Amniotic epithelial cell (primary cell): ENCODE data around the gene CDH1.
"Not testable (repeated sequence)": the region's sequence is repeated elsewhere in the genome, so short reads cannot be mapped to it uniquely, and the experiment has no call there.

ENCODE experiments used
- DNase-seq: peaks from one replicate; pipeline ENCODE4 v3.0.0-alpha.2; 2010; ENCODE audit warnings: low read depth

Gene CDH1

DNA sequence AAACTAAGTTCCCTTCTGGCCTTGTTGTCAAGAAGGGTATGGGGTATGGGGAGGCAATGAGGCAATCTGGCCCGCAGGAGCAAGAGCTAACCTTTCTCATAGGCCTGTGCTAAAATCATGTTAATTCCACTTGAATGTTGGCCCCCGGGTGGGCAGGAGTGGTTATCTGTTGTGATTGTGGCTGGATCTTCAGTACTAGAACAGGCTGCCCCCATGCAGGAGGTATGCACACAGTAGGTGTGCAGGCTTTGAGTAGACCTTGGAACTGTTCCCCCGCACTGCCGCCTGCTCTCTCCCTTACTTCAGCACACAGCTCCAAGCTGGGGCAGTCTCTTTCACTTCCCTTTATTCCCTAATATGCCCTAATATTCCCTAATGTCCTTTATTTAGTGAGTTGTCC is 53.9 kb downstream of the CDH1 start:
- DNase-seq = no peak

DNA sequence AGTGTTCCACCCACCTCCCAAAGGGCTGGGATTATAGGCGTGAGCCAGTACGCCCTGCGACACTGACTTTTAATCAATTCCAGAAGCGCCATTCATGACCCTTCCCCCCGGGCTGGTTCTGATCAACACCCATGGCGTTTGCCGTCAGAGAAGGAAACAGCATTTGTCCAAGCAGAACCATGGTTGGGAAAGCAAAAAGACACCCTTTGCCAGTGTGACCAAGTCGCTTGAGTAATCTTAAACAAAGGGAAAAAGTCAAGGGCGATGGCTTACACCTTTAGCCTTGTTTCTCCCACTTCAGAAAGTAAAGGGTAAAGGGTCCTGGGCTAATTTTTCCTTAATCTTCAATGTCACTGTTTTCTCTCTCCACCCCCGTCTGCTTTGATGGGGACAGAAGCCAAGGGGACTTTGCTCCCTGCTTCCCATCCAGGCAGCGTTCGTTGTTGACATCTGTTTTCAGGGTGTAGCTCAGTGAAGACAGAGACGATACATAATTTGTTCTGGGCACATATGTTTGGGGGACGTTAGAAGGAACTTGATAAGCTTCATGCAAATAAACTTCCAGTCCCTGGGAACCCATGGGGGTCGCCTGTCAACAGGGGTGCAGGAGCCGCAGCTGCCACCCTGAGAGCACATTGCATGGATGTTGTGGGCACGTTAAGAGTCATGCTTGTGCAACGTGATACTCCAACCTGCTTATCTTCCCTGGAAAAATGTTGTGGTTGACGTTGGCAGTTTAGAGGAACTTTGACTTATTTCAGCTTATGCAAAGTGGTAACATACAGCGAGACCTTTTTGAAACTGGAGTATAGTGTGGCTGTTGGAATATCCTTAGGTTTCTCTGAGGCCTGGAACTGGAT is 55.6 kb downstream of the CDH1 start:
- peak; percentile 97 for DNase-seq

DNA sequence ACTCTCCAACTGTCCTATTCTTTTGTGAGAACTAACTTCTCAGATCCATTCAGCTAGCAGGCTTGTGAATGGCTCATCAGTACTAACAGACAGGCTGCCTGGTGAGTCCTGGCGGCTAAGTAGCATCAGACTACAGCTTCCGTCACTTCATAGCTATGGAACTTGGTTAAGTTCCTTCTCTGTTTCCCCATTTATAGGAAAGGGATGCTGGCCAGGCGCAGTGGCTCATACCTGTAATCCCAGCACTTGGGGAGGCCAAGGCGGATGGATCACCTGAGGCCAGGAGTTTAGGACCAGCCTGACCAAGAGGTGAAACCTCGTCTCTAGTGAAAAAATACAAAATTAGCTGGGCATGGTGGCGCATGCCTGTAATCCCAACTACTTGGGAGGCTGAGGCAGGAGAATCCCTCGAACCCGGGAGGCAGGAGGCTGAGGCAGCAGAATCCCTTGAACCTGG is 56.3 kb downstream of the CDH1 start:
- peak; percentile 78 for DNase-seq

DNA sequence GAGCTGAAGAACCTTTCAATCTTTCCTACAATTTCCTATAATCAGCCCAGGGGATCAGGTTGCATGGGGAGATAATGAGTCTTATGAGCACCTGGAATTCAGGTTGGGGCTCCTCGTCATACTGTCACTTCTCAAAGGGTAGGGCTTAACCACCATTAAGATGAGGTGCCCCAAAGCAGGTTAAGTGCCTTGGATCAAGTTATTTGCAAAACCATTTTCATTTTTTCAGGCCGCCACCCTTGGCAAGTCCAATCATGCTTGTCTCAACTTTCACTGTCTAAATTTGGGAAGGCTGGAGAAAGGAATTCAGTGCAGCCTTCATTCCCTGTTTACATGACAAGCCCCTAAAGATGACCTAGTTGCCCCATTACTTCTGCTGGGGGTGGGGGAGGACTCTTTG is 61.3 kb downstream of the CDH1 start:
- no peak for DNase-seq

DNA sequence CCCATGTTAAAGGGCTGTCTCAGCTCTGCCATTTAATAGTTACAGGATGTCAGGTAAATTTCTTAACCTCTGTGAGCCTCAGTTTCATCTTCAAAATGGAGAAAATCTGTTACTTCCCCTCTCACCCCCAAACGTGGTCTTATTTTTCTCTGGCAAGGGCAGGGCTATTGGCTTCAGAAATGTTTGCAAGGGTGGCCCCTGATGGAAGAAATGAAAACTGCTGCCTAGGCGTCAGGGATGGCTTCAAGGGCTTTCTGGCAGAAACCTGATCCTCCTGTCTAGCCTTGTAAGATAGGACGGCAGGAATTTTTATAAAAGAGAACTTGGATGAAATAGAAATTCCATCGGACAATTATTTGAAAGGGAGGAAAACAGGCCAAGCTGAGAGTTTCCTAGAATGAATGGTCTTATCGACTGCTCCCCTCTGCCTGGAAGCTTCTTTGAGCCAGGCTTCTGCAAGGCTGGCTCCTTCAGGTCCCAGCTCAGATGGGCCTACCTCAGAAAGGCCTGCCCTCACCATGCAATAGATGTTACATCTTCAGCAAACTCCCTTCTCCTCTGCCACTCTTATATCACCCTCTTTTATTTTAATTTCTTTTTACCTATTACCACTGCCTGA is 63.3 kb downstream of the CDH1 start:
- DNase-seq = peak; percentile 87

DNA sequence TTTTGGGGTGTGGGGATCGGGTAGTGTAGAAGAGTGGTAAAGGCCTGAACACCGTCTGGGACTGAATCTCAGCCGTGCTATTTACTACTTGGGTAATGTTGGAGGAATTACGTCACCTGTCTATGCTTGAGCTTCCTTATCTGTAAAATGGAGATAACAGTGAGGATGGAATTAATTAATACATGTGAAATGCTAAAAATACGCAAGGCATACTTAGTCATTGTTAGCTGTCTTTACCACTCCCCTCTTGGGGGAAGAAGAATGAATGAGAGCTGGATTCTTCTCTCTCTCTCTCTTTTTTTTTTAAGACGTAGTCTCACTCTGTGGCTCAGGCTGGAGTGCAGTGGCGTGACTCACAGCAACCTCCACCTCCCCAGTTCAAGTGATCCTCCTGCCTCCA is 65.1 kb downstream of the CDH1 start:
- peak; percentile 99 for DNase-seq

DNA sequence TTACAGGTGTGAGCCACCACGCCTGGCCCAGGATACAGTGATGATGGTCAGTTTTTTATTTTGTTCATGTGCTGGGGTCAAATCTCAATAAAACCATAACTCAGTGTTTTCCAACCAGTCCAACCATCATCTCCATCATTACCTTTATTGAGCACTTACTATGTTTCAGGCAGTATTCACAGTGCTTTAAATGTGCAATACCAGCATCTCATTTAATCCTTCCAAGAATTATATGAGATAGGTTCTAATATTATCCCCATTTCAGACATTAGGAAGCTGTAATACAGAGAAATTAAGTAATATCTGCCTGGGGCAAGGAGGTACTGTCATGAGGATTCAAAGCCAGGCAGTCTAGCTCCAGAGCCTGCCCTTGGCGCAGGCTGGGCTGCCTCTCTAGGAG is 69.3 kb downstream of the CDH1 start:
- no peak for DNase-seq

DNA sequence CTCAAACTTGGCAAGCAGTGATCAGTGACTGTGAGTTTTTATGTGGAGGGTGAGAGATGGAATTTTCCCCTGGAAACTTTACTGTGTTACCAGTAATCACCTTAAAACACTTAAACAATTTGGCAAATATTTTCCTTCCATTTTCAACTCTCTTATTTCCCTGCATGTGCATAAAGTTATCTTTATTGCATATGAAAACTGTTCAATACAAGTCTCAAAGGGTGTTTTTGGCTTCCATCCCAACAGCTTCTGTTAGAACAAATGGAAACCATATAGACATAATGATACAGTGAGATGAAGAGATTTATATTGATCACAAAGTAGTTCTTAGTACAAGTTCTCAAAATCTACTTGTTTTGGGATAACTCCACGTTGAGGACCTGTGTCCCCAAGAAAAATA is 69.9 kb downstream of the CDH1 start:
- DNase-seq = no peak

DNA sequence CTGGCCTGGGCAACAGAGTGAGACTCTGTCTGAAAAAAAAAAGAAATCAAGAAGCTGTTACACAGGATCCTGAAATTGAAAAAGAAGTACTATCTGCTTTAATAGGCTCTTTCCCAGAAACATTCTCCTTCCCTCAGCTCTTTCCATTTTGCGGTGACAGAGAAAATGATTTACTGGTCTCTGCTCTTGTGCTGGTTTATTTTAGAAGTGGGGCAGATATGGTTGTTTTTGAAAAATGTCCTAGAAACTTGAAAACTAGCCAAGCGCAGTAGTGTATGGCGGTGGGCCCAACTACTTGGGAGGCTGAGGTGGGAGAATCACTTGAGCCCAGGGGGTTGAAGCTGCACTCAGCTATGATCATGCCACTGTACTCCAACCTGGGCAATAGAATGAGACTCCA is 77.4 kb downstream of the CDH1 start:
- no peak for DNase-seq

DNA sequence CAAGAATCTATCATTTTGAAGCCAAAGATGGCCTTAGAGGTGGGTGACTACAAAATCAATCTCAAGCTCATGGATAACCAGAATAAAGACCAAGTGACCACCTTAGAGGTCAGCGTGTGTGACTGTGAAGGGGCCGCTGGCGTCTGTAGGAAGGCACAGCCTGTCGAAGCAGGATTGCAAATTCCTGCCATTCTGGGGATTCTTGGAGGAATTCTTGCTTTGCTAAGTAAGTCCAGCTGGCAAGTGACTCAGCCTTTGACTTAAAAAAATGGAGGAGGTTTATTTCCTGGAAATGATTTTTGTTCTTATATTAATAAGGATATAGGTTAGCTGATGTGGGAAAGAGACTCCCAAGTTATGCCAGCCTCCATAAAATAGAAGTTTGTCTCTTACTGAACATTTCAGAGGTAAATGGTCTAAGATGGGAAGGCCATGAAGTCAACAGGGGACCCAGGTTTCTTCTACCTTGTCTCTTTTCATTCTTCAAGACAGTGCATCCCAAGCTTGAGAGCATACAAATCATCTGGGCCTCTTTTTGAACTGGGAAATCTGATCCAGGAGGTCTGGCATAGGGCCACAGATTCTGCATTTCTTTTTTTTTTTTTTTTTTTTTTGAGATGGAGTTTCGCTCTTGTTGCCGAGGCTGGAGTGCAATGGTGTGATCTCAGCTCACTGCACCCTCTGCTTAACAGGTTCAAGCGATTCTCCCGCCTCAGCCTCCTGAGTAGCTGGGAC is 86.5 kb downstream of the CDH1 start:
- DNase-seq = peak; percentile 85

DNA sequence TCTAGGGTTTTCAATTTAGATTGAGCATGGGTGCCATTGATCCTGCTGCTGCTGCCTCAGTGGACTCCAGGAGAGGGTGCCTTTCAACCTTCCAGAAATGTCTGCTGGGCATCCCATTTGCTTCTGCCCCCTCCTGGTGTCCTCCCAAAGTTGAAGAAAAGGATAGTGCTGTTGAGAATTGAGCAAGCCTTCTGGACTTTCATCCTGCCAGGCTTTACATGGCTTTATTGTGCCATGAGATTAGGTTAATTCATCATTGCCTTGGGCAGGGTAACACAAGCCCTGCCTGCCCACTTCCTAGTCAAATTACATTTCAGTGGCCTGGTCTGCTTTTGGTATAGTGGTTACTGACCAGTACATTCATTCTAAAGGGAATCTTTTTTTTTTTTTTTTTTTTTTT is 88.3 kb downstream of the CDH1 start:
- peak; percentile 41 for DNase-seq

DNA sequence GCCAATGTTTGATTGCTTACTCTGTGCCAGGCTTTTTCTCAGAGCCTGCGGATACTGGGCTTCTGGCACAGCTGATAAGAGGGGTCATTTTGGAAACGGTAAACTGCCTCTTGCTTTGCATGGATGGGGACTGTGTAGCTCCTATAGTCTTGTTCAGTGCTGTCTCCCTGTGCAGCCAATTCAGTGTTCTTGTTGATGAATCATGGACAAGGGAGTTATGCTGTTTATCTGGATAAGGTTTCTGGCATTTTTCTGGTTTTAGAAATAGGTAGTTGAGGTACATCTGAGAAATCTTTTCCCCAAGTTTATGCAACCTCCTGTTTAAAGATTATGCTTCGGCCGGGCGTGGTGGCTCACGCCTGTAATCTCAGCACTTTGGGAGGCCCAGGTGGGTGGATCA is 89.6 kb downstream of the CDH1 start:
- peak; percentile 67 for DNase-seq

DNA sequence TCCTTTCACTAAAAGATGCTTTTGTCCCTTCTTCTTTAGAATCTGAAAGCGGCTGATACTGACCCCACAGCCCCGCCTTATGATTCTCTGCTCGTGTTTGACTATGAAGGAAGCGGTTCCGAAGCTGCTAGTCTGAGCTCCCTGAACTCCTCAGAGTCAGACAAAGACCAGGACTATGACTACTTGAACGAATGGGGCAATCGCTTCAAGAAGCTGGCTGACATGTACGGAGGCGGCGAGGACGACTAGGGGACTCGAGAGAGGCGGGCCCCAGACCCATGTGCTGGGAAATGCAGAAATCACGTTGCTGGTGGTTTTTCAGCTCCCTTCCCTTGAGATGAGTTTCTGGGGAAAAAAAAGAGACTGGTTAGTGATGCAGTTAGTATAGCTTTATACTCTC is 96.2 kb downstream of the CDH1 start:
- no peak for DNase-seq

DNA sequence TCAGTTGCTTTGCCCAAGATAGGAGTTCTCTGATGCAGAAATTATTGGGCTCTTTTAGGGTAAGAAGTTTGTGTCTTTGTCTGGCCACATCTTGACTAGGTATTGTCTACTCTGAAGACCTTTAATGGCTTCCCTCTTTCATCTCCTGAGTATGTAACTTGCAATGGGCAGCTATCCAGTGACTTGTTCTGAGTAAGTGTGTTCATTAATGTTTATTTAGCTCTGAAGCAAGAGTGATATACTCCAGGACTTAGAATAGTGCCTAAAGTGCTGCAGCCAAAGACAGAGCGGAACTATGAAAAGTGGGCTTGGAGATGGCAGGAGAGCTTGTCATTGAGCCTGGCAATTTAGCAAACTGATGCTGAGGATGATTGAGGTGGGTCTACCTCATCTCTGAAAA is 97.5 kb downstream of the CDH1 start:
- no peak for DNase-seq

DNA sequence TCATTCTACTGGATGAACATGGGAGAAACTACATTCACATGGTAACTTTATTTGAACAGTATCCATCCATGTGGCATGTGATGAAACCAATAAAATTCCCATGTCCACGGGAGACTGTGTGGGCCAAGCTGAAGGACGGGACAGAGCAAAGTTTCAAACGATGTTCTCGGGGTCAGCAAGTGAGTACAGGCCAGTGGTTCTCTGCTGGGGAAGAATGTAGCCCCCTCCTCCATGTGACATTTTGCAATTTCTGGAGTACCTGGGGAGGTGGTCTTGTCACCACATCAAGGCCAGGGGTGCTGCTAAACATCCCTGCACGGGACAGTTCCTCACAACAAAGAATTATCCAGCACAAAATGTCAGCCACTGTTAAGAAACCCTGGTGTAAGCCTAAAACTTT is 98.9 kb downstream of the CDH1 start:
- no peak for DNase-seq

DNA sequence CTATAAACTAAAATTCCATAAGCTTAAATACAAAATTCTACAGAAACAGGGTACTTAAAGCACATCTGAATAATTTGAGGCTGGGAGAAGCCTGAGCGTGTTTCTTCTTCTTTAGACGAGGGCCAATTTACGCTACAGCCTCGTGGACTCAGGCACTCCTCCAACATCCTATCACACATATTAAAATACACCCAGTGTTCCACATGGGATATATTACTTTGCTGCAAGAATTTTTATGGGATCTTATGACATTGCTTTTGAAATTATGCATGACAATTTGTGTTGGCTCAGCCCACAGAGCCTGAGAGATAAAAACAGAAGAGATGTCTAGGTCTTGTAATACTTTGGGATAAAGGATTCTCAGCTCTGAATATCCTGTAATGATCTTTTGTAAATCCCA is 102.7 kb downstream of the CDH1 start:
- DNase-seq = no peak

DNA sequence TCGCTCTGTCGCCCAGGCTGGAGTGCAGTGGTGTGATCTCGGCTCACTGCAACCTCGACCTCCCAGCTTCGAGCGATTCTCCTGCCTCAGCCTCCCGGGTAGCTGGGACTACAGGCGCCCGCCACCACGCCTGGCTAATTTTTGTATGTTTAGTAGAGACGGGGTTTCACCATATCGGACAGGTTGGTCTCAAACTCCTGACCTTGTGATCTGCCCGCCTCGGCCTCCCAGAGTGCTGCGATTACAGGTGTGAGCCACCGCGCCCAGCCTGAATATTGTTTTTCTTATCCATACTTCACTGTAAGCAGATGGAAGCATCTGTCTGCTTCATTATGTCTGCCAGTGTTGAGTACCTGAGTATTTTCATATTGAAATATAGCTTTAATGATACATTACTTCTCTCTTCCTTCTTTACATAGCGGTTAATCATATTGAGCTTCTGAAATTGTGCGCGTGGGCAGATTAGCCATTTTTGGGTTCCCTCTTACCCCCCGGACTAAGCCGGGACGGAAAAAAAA is 105.9 kb downstream of the CDH1 start:
- not testable (repeated sequence) for DNase-seq

DNA sequence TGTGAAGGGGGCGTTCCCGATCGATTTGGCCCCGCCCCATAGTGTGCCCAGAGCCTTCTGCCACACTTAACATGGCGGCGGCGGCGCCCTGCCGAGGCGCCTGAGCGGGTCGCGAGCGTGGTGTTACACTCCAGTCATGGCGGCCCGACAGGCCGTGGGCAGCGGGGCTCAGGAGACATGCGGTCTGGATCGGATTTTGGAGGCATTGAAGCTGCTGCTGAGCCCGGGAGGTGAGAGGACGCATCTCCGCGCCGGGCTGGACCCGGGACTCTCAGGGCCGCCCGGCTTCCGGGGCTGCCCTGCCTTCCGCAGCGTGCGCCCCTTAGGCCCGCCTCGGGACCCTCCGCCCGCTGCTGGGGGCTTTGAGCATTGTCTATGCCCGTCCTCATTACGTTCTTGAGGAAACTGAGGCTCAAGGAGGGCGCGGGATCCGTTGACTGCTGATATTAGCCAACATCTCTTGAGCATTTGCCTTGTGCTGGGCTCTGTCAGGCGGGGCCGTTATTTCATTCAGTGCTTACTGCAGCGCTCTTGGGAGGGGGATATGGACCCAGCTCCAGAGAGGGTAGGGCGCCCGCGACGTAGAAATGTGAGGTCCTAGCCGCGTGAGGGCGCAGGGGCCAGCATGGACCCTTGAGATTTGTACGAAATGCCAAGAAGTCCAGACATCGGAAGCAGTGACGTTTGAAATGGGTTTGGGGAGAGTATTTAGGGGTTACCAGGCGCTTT is 106.6 kb downstream of the CDH1 start, which contains the start of gene TANGO6:
TSS of gene TANGO6 (plus strand) at position 50 of the 729 bp plus-strand sequence. CDS start at position 137, 87 bp downstream.
- peak; percentile 45 for DNase-seq

DNA sequence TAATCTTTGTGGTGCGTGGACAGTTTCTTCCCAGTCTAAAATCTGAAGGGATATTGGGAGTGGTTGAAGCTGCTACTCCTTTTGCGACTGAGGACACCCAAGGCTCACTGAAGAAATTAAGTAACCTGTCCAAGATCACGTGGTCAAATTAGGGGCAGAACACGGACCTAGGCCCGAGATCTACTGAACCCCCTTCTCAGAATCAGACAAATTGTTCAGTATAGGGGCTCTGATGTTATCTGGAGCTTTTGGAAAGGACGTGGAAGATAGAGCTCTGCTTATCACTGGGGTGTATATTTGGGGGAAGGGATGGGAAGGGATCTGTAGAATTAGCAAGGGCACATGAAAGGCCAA is 107.1 kb downstream of the CDH1 start:
- no peak for DNase-seq

DNA sequence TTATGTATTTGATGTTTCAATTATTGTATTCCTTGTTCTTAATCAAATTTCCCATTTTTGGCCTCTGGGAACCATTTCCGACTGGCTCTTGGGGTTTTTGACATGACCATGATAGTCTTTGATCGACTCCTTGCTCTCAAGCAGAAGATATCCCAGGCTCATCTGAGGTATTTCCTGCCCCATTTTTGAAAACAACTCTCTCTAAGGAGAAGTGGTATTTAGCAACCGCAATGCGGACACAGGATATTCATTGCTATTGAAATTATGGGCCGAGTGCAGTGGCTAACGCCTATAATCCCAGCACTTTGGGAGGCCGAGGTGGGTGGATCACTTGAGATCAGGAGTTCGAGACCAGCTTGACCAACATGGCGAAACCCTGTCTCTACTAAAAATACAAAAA is 111.7 kb downstream of the CDH1 start:
- DNase-seq = no peak

DNA sequence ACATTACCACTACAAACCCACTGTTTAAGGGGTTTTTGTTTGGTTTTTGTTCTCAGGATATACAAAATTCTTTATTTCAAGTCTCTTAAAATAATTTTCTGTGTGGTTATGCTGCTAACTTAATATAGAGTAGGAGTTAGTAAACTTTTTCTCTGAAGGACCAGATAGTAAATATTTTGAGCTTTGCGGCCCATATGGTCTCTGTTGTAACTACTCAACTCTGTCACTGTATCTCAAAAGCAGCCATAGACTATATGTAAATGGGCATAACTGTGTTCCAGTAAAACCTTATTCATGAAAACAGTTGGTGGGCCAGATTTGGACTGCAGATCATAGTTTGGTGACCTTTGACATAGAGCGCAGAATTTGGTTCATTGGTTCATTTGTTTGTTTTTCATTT is 113.4 kb downstream of the CDH1 start:
- DNase-seq = no peak

DNA sequence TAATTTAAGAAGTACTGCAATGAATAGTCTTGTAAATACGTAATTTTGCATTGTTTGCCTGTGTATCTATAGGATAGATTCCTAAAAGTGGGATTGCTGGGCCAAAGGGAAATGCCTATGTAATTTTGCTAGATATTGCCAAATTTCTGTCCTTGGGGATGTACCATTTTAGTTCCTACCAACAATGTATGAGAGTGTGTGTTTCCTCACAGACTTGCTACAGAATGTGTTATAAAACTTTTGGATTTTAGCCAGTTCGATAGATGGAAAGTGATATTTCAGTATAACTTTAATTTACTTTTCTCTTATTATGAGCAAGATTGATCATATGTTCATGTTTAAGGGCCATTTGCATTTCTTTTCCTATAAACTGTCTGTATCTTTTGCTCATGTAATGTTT is 114.5 kb downstream of the CDH1 start:
- DNase-seq = no peak
